GM18873 (cell line): ENCODE measurements around the gene CAST.
"Not testable (repeated sequence)": the region's sequence is repeated elsewhere in the genome, so short reads cannot be mapped to it uniquely, and the experiment has no call there.

Source experiments
- ATAC-seq: cut with Tn5 transposase; IDR thresholded peaks from one replicate; pipeline ENCODE4 v1.9.1; 2021; ENCODE audit warnings: mild to moderate bottlenecking, moderate library complexity, moderate number of reproducible peaks; ENCODE audit not compliant: unreplicated experiment, low FRiP score

CAST gene

GRCh38 chr5:96661855-96662724, at the start of gene CAST:
Gene CAST, plus strand, starts transcription at chr5:96662376. Its CDS starts 47 bp downstream, at chr5:96662423.
- ATAC-seq: peak; percentile 57

- ATAC-seq: no peak
These were observed 48.0 kb upstream of the CAST start for GRCh38 chr5:96614110-96614691.

- no peak for ATAC-seq
These were observed 47.0 kb upstream of the CAST start for GRCh38 chr5:96615223-96615622.

- no peak for ATAC-seq
These were observed 45.4 kb upstream of the CAST start for GRCh38 chr5:96616801-96617200.

- ATAC-seq: not testable (repeated sequence)
These were observed 43.7 kb upstream of the CAST start for GRCh38 chr5:96618311-96619016.

- ATAC-seq: no peak
These were observed 42.2 kb upstream of the CAST start for GRCh38 chr5:96619946-96620345.

GRCh38 chr5:96624596-96624995, 37.6 kb upstream of the CAST start:
- no peak for ATAC-seq

- no peak for ATAC-seq
These were observed 36.8 kb upstream of the CAST start for GRCh38 chr5:96625365-96625764.

- ATAC-seq: no peak
These were observed 35.2 kb upstream of the CAST start for GRCh38 chr5:96626956-96627355.

- ATAC-seq: no peak
These were observed 34.3 kb upstream of the CAST start for GRCh38 chr5:96627792-96628398.

GRCh38 chr5:96628406-96628805, 33.8 kb upstream of the CAST start:
- no peak for ATAC-seq

- ATAC-seq: no peak
These were observed 32.4 kb upstream of the CAST start for GRCh38 chr5:96629774-96630173.

- ATAC-seq: no peak
These were observed 28.4 kb upstream of the CAST start for GRCh38 chr5:96633820-96634219.

- ATAC-seq: no peak
These were observed 27.3 kb upstream of the CAST start for GRCh38 chr5:96634881-96635280.

GRCh38 chr5:96636046-96636445, 26.1 kb upstream of the CAST start:
- ATAC-seq: no peak

- ATAC-seq: no peak
These were observed 25.6 kb upstream of the CAST start for GRCh38 chr5:96636594-96636993.

- no peak for ATAC-seq
These were observed 25.0 kb upstream of the CAST start for GRCh38 chr5:96637196-96637595.

GRCh38 chr5:96638561-96638960, 23.6 kb upstream of the CAST start:
- no peak for ATAC-seq

- no peak for ATAC-seq
These were observed 21.5 kb upstream of the CAST start for GRCh38 chr5:96640696-96641095.

GRCh38 chr5:96641368-96642280, 20.6 kb upstream of the CAST start:
- no peak for ATAC-seq
